Middle frontal gyrus (tissue), 1 donor: Measurements from ENCODE around the gene ARL4C.

Source experiments
- DNase-seq: peaks from one replicate; pipeline ENCODE4 v3.0.0-alpha.2; 2015; ENCODE audit warnings: low spot score; ENCODE audit errors: extremely low spot score

ARL4C gene, protein sequence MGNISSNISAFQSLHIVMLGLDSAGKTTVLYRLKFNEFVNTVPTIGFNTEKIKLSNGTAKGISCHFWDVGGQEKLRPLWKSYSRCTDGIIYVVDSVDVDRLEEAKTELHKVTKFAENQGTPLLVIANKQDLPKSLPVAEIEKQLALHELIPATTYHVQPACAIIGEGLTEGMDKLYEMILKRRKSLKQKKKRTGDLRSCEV

DNA sequence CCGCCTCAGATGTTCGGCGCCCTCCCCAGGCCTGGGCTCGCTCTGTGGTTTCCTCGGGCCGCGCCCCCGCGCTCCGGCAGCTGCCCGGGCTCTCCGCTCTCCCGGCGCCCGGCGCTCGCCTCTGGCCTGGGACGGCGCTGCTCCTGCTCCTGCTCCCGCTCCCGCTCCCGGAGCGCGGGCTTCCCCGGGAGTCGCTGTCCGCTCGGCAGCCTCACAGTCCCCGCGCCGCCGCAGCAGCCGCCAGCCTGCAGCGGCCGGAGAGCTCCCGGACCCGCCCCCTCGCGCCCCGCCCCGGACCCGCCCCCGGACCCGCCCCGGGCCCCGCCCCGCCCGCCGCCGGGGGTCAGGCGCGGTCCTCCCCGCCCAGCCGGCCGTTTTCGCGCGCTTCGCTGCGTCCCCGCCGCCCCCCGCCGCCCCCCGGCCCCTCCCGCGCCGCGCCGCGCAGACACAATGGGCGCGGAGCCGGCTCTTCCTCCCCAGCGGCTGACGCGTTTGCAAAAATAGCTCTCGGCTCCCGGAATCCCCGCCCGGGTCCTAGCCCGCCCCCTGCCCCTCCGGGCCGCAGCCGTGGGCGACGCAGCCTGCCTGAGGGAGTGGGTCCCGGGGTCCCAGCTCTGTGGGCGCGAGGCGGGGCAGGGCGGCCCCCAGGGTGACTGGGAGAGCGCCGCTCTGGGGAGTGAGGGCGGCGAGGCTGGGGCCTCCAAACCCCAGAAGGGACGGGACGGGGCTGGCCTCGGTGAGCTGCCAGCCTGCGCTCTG lies at the start of gene ARL4C:
ARL4C (minus strand) TSS at position 247 of the 759 bp plus-strand sequence. CDS start 495 bp downstream, outside the sequence.
- no peak for DNase-seq

DNA sequence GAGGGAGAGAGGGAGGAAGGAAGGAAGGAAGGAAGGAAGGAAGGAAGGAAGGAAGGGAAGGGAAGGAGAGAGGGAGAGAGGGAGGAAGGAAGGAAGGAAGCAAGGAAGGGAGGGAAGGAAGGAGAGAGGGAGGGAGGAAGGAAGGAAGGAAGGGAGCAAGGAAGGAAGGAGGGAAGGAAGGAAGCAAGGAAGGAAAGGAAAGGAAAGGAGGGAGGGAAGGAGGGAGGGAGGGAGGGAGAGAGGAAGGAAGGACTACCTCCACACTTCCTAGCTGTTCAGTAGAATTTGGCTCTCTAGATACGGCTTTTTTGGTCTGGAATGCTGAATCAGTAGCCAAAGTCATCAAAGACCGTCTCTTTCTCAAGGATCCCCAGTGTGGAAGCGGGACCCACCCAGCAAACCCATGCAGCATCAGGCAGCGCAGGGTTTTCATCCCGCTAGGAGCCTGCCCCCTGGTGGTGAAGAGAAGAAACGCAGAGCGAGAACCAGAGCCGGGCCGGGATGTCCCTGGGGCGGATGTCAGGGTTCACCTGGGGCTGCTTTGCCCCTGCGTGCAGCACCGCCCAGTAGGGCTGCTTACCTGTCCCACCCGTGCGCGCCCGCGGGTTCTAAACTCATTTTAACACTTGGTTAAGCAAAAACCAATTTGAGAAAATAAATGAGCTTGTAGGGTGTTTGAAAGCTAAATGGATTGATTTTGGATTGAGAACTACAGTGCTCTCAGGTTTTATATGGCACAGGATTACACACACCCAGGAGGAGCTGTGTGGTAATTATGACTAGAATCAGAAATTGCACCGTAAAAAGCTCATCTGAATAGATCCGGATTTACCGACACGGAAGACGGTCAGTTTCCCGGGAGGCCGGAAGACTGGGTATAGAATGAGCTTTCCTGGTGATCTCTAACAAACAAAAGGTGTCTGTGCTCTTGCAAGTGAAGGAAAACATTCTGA lies 48.1 kb upstream of the ARL4C start:
- DNase-seq: no peak

DNA sequence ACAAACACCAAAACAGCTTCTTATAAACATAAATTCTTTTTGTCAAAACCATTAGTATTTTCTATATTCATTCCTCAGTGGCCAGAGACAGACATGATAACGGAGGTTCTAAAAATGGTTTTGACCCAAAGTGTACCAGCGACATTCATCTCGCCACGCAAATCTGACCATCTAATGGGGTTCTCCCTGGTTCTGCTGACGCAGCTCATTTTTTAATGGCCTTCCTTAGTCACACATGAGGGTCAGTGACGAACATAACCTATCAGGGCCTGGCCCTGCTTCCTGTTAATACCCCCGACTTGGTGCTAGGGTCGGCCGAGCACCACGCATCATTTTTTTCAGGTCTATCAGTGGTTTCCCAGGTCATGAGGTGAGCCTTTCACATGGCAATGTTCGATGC lies 45.9 kb upstream of the ARL4C start:
- no peak for DNase-seq

DNA sequence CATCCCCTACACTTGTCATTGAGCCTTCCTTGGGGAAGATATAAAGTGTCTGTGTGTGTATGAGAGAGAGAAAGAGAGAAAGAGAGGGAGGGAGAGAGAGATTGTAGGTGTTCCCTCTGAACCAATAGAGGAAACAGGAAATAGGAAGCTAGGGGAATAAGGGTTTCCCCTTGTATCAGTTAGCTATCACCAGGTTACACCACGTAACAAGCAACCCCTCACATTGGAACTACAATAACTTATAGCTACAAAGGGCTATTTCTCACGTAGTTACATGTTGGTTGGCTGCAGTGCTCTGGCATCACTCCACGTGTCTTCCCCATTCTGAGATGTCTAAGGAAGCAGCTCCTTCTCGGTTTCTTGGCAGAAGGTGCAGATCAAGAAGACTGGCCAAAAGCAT lies 41.0 kb upstream of the ARL4C start:
- no peak for DNase-seq

DNA sequence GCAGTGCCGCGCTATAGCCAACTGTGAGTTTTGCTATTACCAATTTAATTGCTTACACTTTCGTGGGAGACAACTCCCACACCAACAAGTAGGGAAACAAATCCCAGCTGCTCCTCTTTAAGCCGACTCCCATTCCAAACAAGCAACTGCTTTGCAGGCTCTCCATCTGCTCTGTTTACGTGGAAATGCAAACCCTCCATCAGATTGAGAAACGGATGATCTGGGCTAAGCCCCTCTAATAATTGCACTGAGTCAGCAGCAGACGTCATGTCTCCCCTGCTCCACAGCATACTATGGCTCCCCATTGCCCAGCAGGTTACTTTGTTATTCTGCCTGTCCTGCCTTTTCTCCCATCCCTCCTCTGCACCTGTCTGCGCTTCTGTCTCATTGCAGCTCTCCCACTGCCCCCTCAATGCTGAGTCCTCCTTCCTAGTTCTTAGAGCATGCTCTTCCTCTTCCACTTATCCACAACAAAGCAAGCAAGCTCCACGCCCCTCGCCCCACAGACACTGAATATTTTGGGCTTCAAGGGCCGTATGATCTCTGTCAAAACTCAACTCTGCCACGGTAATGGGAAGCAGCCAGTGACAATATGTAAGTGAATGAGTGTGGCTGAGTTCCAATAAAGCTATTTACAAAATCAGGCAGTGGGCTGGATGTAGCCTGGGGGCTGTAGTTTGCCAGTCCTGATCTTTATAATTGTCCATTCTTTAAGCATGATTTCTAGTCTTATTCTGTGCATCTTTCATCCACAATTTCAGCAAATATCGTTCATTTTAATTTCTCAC lies 39.5 kb upstream of the ARL4C start:
- no peak for DNase-seq

DNA sequence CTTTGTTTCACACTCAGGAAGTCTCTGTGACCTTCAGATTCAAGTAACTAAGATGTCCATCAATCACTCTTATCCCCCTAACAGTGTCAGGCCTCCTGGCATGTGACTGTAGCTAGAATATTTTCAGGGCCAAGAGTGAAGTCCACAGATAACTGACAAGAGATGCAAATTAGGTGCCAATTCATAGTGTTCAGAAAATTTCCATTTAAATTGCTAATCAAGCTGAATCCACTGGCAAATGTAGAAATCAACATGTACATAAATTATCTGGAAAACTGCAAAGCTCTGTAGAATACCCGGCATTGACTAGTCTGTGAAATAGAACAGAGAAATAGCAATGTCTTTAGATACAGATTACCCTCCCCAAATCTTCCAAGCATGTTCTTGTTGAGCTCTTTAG lies 38.6 kb upstream of the ARL4C start:
- DNase-seq: peak; percentile 5

DNA sequence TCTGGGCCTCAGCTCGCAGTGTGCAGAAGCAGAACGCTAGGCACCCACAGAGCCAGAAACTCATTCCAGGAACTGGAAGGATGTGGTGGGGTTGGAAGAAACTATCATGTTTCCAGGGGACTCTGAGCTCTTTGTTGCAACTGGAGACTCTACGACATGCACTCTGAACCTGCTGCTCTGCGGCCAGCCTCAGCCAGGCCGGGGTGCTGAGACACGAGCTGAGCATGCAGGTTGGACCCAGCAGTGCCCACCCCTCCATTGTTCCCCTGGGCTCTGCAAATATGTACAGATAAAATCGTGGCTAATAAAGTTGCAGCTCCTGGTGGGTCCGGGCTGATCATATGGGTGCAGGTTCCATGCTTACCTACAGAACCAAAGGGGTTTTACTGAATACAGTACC lies 37.6 kb upstream of the ARL4C start:
- DNase-seq: no peak

DNA sequence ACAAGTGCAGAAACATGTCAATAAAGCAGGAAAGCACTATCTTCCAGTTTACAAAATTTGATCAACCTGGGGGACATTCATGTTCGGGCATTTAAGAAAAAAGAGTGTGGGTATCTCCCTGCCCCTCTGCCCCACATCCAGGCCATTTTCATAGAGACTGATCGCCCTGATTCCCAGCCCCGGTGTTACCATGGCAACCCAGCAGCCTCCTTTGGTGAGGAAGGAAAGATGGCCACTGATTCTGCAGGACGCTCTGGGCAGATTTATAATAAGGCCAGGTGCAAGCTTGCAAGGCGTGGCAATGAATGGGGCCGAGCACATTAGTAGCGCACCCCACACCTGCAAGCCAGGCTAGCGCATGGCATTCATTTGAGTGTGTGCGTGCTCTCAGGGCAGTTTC lies 36.7 kb upstream of the ARL4C start:
- no peak for DNase-seq

DNA sequence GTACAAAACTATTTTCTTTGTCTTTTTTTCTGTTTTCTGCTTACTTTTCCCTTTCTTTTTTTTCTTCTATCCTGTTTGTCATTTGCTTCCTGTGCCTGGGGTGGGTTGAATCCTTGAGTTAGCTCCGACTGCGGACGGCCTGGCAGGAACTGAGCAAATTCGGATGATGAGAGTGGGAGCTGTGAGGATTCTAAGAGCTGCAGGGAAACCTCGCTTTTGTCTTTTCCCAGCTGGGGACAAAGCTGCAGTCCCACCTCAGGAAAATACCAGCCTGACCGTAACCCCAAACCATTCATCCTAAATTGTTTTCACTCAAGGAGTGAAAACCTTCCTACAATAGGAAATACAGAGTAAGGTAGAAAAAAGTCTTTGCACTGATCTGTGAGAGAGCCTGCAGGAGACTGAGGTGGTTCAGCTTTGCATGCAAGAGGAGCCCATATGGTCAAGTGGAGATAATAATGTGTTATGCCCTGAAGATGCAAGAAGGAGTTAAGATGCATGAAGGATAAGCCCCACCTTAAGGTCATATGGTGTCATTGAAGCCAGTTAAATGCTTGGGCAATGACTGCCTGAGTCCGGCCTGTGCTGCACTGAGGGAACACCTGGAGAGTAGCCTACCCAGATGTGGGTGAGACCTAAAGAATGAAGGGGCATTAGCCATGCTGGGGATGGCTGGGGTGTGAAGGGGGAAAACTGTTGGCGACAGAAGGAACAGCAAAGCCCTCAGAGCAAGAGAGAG lies 31.7 kb upstream of the ARL4C start:
- DNase-seq: no peak

DNA sequence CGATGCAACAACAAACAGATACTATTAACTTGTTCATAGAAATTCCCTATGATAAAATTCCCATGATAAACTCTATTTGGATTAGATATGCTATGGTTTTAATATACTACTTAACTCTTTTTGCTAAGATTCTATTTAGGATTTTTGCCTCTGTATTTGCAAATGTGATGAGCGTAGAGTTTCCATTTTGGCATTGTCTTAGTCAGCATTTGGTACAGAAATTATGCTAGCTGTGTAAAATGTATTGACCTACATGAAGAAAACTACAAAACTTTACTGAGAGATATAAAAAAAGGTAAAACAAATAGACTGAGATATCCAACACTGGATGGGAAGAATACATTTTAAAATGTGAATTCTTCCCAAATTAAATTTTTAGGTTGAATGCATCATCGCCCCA lies 29.8 kb upstream of the ARL4C start:
- DNase-seq: no peak

DNA sequence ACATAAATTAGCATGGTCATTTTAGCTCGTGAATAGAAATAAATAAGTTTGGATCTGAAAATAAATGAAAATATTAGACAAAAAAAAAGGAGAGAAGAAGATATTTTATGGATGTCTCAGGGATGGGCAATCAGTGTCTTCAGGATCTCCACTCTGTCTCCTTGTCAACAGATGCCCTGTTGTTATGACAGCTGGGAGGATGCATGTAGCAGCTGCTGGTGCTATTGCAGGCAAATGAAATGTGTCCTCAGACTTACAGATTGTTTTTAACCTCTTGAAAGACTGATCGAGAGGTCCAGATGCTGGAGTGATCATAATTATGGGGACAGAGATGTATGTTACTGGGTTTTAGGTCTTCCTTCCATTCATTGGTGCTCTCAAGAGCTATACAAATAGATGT lies 24.7 kb upstream of the ARL4C start:
- no peak for DNase-seq

DNA sequence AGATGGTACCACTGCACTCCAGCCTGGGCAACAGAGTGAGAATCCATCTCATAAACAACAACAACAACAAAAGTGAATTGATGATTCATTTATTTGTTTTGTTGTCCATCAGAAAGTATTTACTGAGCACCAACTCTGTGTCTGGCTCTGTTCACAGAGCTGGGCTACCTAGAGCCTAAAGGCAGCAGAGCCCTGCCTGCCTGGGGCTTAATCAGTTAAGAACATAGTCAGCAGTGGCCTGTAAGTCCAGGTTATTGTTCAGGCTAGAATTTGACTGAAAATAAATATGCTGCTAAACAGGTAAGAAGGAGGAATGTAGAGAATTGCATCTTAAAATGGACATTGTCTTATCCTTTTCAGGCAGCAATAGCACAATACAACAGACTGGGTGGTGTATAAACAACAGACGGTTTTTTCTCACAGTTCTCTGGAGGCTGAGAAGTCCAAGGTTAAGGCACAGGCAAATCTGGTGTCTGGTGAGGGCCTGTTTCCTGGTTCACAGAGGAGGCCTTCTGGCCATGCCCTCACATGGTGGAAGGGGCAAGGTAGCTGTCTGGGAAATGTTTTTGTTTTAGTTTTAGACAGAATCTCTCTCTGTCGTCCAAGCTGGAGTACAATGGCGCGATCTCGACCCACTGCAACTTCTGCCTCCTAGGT lies 22.2 kb upstream of the ARL4C start:
- no peak for DNase-seq

DNA sequence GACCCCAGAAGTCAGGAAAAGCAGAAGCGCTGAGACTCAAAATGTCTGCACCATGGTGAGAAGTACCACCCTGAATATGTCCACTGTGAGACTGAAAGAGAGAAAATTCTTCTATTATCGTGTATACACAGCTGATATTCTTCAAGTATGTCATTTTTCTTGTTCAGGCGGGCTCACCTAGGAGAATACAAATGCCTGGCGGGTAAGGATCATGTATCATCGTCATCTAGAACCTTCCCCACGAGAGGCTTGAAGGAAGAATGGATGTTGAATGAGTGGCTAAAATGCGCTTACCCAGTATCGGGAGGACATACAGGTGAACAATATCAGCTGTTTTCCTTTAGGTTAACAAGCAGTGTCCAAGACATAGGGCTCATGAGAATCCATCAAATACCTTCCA lies 21.1 kb upstream of the ARL4C start:
- DNase-seq: no peak

DNA sequence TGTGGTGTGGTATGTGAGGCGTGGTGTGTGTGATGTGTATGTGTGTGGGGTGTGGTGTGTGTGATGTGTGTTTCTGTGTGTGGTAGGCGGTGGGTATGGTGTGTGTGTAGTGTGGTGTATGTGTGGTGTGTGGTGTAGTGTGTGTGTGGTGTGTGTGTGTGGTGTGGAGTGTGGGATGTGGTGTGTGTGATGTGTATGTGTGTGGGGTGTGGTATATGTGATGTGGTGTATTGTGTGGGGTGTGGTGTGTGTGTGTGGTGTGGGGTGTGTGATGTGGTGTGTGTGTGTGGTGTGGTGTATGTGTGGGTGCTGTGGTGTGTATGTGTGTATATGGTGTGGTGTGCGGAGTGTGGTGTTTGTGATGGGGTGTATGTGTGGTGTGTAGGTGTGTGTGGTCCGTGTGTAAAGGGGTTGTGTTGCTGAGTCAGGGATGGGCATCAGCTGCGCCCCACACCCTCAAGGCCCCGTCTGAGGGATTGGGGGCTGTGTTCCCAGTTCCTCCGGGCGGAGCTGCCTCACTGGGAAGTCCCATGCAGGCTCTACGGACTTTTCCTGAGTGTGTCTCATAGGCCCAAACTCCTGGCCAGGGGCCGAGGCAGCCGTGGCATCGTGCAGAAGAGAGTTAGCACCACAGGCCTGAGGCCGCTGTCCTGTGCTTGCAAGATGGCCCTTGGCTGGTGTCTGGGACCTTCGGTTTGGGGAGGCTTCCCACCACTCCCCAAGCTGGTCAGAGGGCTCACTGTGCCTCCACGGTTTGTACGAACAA lies 18.2 kb upstream of the ARL4C start:
- DNase-seq: no peak

DNA sequence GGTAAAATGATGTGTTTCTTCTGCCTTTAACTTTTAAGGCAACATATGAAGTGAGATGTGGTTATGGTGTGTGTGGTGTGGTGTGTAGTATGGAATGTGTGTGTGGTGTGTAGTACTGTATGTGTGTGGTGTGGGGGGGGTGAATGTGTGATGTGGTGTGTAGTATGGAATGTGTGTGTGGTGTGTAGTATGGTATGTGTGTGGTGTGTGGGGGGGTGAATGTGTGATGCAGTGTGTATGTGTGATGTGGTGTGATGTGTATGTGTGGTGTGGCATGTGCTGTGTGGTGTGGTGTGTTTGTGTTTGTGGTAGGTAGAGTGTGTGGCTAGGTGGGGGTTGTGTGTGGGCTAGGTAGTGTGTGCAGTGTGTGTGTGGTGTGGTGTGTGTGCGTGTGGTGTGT lies 17.2 kb upstream of the ARL4C start:
- DNase-seq: no peak

DNA sequence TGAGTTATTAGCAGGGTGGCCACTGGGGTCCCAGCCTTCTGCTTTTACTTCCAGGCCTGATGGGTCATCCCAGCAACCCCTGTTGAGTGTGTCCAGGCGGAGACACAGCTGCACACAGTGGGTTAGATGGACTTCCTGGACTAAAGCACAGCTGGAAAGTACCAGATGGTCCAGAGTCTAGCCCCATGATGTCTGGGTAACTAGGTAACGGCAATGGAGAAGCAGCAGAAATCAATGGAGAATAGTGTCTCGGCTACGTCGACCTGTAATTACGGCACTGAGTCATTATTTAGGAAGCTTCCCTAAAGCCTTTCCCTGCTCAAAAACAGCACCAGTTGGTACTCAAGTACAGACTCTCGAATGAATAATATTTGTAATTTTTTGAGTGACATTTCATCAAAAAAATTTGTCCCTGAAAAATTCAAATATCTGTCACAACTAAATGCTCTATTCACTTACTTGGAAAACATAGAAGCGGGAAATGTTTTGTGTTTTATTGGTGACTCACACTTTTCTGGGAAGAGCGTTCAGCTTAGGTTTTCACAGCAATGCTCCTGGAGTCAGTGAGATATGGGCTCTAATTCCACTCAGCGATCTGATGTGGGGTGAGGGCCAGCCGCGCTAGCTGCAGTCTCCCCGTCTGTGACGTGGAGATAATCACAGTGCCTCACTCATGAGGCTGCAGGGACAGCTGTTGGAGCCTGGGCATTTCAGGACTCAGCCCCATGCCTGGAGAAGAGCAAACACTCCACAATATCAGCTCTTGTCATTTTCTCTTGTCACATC lies 16.2 kb upstream of the ARL4C start:
- DNase-seq: no peak

DNA sequence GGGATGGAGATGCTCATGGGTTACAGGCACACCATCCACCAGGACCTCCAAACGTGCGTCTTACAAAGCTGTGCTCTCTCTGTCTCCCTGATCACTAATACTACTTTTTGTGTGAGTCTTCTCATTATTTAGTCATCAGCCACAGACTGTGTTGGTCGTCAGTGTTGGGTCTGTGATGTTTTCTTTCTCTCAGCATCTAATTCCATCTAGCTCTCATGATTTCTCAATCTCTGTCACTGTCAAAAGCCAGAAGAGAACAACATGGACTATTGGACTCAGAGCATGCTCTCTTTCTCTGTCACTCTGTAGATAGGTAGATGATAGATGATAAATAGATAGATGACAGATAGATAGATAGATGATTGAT lies 6.0 kb upstream of the ARL4C start:
- no peak for DNase-seq

DNA sequence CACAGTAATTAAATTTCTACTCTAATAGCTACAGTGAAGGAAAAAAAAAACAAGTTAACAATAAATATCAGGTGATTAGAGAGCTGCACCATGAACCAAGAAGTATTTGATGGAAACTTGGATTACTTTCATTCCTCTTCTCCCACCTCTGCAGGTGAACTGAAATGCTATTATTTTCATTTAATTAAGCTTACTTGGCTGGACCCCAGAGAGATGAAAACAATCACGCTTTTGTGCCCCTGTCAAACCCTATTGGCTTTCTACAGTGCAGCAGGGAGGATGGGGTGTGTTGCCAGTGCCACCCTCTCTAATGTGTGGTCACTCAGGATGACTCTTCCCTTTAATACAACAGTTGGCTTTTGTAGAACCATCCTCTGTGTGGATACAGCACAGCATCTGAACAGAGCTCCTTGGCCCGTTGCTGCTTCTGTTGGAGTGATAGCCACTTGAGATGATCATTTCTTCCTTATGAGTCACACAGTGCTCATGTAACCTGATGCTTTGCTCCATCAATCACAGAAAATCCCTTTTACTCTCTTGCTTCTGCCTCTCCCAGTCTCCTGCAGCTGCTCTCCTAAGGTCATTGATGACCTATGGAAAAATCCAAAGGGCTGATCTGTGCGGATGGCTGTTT lies 5.5 kb upstream of the ARL4C start:
- DNase-seq: no peak
